A549 (cell line): ENCODE data around the gene NUP210. TPM values are rescaled to one million over a fixed set of nuclear protein-coding genes. Genes with fewer than 3 reads are reported as not detected.

ENCODE experiments used
- ATAC-seq, 2 experiments: fragments of 200-7000 bp in 1 of 2; fragments of >200 bp in 1 of 2; cut with Nextera tagmentation in 1 of 2; cut with Tn5 transposase in 1 of 2; 3 replicates each; pipeline versions ENCODE4 v1.8.0 to v1.9.1; 2018 to 2020; ENCODE audit warnings: mild to moderate bottlenecking in 1 of 2, moderate library complexity in 1 of 2
- CTCF ChIA-PET: fragments of 300-600 bp; sonication (Branson Sonifier 250); formaldehyde crosslinking; extraction: SDS; loops from one replicate; lab custom pipeline; 2021; ENCODE audit warnings: antibody characterized with exemption, inconsistent platforms; lab: Yijun Ruan, JAX
- POLR2A ChIA-PET: fragments of 350-600 bp; formaldehyde crosslinking; extraction: SDS; loops from one replicate; lab custom pipeline; 2021; ENCODE audit warnings: antibody characterized with exemption, inconsistent platforms; lab: Yijun Ruan, JAX
- DNase-seq, 2 experiments: peaks; one replicate each; pipeline versions ENCODE4 v3.0.0 to v3.0.0-alpha.2; 2011 to 2016; ENCODE audit warnings: low read depth in 1 of 2, low spot score in 1 of 2
- FAIRE-seq: peaks from 2 replicates; lab custom pipeline; 2011; peaks lifted over from hg19 to GRCh38; lab: Jason Lieb, UNC
- H3K27ac ChIP-seq, 2 experiments: fragments of >200 bp; sonication (Bioruptor Twin); formaldehyde crosslinking; 3 replicates each; pipeline ENCODE4 v1.5.1; 2016 to 2017
- H3K4me1 ChIP-seq: fragments of >200 bp; sonication (Bioruptor Twin); formaldehyde crosslinking; 3 replicates; pipeline ENCODE4 v1.6.1; 2016
- H3K4me2 ChIP-seq: fragments of >200 bp; sonication (Bioruptor Twin); formaldehyde crosslinking; 3 replicates; pipeline ENCODE4 v1.6.1; 2016
- H3K4me3 ChIP-seq: fragments of >200 bp; sonication (Bioruptor Twin); formaldehyde crosslinking; 3 replicates; pipeline ENCODE4 v1.5.1; 2016
- H3K9me3 ChIP-seq: fragments of >200 bp; sonication (Bioruptor Twin); formaldehyde crosslinking; 3 replicates; pipeline ENCODE4 v1.6.1; 2016
- ATOH8 ChIP-seq: fragments of 250-450 bp; sonication (Bioruptor Pico); IDR thresholded peaks from 2 replicates; pipeline ENCODE4 v1.5.0; 2020; ENCODE audit warnings: low read depth, mild to moderate bottlenecking, moderate library complexity
- BHLHE40 ChIP-seq: IDR thresholded peaks from 2 replicates; pipeline ENCODE4 v1.6.1; 2012; ENCODE audit warnings: low read depth, low read length, inconsistent platforms
- CBX8 ChIP-seq: fragments of 200-600 bp; sonication (generic); IDR thresholded peaks from 2 replicates; pipeline ENCODE4 v1.6.1; 2016
- CEBPB ChIP-seq, 2 experiments: fragments of >200 bp in 1 of 2; sonication (Bioruptor Twin) in 1 of 2; formaldehyde crosslinking in 1 of 2; IDR thresholded peaks; 2 replicates each; pipeline ENCODE4 v1.6.1; 2012 to 2016
- E2F6 ChIP-seq: IDR thresholded peaks from 2 replicates; pipeline ENCODE4 v1.6.1; 2012; ENCODE audit warnings: low read depth, borderline replicate concordance
- EP300 ChIP-seq, 2 experiments: fragments of >200 bp; sonication (Bioruptor Twin); formaldehyde crosslinking; IDR thresholded peaks; 2 replicates in 1 of 2; 3 replicates in 1 of 2; pipeline ENCODE4 v1.6.1; 2016 to 2017
- HES2 ChIP-seq: fragments of >200 bp; sonication (Bioruptor Twin); formaldehyde crosslinking; IDR thresholded peaks from 2 replicates; pipeline ENCODE4 v1.6.1; 2016
- HMGXB4 ChIP-seq: fragments of 250-450 bp; sonication (Bioruptor Pico); IDR thresholded peaks from 2 replicates; pipeline ENCODE4 v1.5.0; 2021; ENCODE audit warnings: mild to moderate bottlenecking, moderate library complexity, borderline replicate concordance
- NFE2L2 ChIP-seq: fragments of 150-350 bp; conservative IDR thresholded peaks from 2 replicates; pipeline ENCODE4 v1.6.1; 2014; ENCODE audit warnings: low read length
- PBX3 ChIP-seq: IDR thresholded peaks from 2 replicates; pipeline ENCODE4 v1.6.1; 2012
- RCOR1 ChIP-seq: fragments of 150-350 bp; IDR thresholded peaks from 2 replicates; pipeline ENCODE4 v1.6.1; 2014; ENCODE audit warnings: antibody characterized with exemption, low read length, low read depth
- RNF2 ChIP-seq: fragments of 200-600 bp; sonication (generic); IDR thresholded peaks from 2 replicates; pipeline ENCODE4 v1.6.1; 2016; ENCODE audit warnings: low read depth, mild to moderate bottlenecking, antibody characterized with exemption, moderate library complexity, borderline replicate concordance
- ZNF302 ChIP-seq: fragments of 250-450 bp; sonication (Bioruptor Pico); IDR thresholded peaks from 2 replicates; pipeline ENCODE4 v1.9.0; 2021; ENCODE audit warnings: inconsistent platforms, mild to moderate bottlenecking, moderate library complexity
- WGBS: methylation state at CpG from one replicate; pipeline ENCODE4 v1.1.6; 2017; ENCODE audit errors: missing lambda C conversion rate; 5-methylcytosine and 5-hydroxymethylcytosine counted together
- polyA plus RNA-seq, 4 experiments: library from polyadenylated mRNA; depleted of rRNA in 3 of 4; stranded (reverse); fragments of >200 nt; fragmentation: RNase III in 1 of 4; extraction: RNeasy Plus Mini Kit Qiagen cat#74134 plus additional on column Dnase treatment in 1 of 4; gene quantifications; 2 replicates in 3 of 4; 3 replicates in 1 of 4; pipeline ENCODE4 v1.2.3, GENCODE V29; 2011 to 2017

The NUP210 gene
- polyA plus RNA-seq, 2 of the 4 experiments (the other 2 are of a cell fraction): 25.7 to 28.1 TPM

- TF ChIP-seq NFE2L2 (no peak), PBX3 (no peak), HMGXB4 (CRISPR knock-in tag) (no peak), RNF2 (no peak)
These were observed 5.9 kb downstream of the NUP210 start (continued) for GRCh38 chr3:13414040-13414729.

- Histone ChIP-seq H3K4me1 (peaks cover 22% of the 10 kb centered on the region), H3K4me2 (no peak overlapping the region), H3K9me3 (peaks cover 15% of the 10 kb centered on the region), H3K27ac (no peak overlapping the region), H3K4me3 (no peak overlapping the region)
- no peak for TF ChIP-seq ATOH8 (CRISPR knock-in tag)
- TF ChIP-seq HES2: no peak
- no peak for TF ChIP-seq CEBPB (IDR thresholded peaks at IDR 0.05)
- no peak for TF ChIP-seq RCOR1
- TF ChIP-seq ZNF302: no peak
- FAIRE-seq: no peak
- ChIA-PET CTCF (interaction anchor here (1.4 kb wide), 1 partner anchor 9 kb away, joined by 3 read pairs; the partner anchor contains the start of gene NUP210), POLR2A (interaction anchor here (0.6 kb wide), 1 partner anchor 1028 kb away, joined by 3 read pairs; no protein-coding TSS in a partner anchor)
- DNase-seq: no peak
- no peak for ATAC-seq
- 97% methylated on average over 6 of the region's 6 CpGs for WGBS
These were observed 8.8 kb downstream of the NUP210 start for GRCh38 chr3:13411186-13411860.

GRCh38 chr3:13408890-13409289 is 11.2 kb downstream of the NUP210 start:
- H3K4me2 ChIP-seq: no peak overlapping the region
- ATAC-seq (no peak), FAIRE-seq (no peak)

GRCh38 chr3:13407926-13408325 is 12.2 kb downstream of the NUP210 start:
- Histone ChIP-seq H3K27ac (no peak overlapping the region), H3K9me3 (peaks cover 15% of the 10 kb centered on the region), H3K4me3 (no peak overlapping the region), H3K4me1 (peaks cover 2% of the 10 kb centered on the region; the same call in 2 of the 3 replicates), H3K4me2 (no peak overlapping the region)
- ChIA-PET CTCF (interaction anchor here (0.7 to 3.9 kb wide), 3 partner anchors 12 to 270 kb away, joined by 3 to 17 read pairs (median 3); no protein-coding TSS in a partner anchor), POLR2A (no interaction called here)
- ATAC-seq (no peak), FAIRE-seq (no peak), DNase-seq (no peak)
- no peak for TF ChIP-seq ATOH8 (CRISPR knock-in tag)
- TF ChIP-seq CBX8: no peak
- no peak for TF ChIP-seq BHLHE40
- no peak for TF ChIP-seq E2F6

More at GRCh38 chr3:13408890-13409289, 11.2 kb downstream of the NUP210 start:
- DNase-seq: no peak
- Histone ChIP-seq H3K9me3 (peaks cover 15% of the 10 kb centered on the region), H3K4me1 (peaks cover 11% of the 10 kb centered on the region), H3K27ac (no peak overlapping the region), H3K4me3 (no peak overlapping the region)
- ChIA-PET POLR2A (no interaction called here), CTCF (interaction anchor here (0.6 to 1.2 kb wide), 2 partner anchors 11 to 44 kb away, joined by 3 read pairs; no protein-coding TSS in a partner anchor)
- WGBS: 89% methylated on average over 2 of the region's 2 CpGs
- TF ChIP-seq EP300 (IDR thresholded peaks at IDR 0.05): no peak
